Measurements from ENCODE around the gene TP53I11. TPM values are rescaled to one million over a fixed set of nuclear protein-coding genes. Genes with fewer than 3 reads are reported as not detected.

TP53I11 gene
- total RNA-seq, 1 donor from 2014 or later = 96.8 TPM

DNA sequence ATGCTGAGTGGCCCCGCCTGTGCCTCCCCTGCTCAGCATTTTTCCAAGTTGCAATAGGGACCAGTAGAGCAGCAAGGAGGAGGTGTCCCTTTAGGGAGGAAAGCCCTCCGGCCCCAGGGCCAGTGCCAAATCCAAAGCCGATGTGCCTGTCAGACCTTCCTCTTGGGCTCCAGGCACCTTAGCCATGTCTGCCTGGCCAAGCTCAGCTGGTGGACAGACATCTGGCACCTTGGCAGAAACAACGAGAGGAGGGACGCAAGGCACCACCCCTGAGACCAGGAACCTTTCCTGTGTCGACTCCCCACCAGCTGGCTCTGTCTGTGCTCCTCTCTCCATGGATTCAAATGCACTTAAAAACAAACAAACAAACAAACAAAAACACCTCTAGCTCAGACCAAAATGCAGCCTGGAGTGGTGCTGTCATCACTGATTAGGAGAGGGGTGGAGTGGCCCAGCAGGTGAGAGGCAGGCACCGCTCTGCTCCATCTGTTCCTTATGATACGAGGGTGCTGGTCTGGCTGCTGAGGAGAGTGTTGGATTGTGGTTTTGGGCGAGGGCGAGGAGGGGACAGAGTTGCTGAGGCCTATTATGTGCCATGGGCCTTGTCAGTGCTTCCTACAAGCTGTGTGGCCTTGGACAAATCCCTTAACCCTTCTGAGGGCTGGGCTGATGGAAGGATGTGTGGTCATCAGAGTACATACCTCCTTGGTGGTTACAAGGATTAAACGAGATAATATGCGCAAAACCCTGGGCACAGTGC is 46.2 kb downstream of the TP53I11 start:
- Mint-ChIP-seq H3K27ac (ENCODE audit: unreplicated experiment) (no peak overlapping the region), H3K36me3 (ENCODE audit: low read depth, unreplicated experiment) (peaks cover 3% of the 10 kb centered on the region), H3K4me3 (ENCODE audit: unreplicated experiment) (no peak overlapping the region), H3K27me3 (ENCODE audit: low read depth, unreplicated experiment) (peaks cover 49% of the 10 kb centered on the region), H3K9me3 (ENCODE audit: unreplicated experiment) (peaks cover 7% of the 10 kb centered on the region), H3K4me1 (ENCODE audit: low read depth, unreplicated experiment) (peaks cover 3% of the 10 kb centered on the region)
- no peak for DNase-seq (ENCODE audit: low read depth)
- Histone ChIP-seq H3K4me2 (ENCODE audit: low read length) (no peak overlapping the region), H4K20me1 (ENCODE audit: insufficient read depth, low read length) (no peaks in the 10 kb centered on the region), H3K79me2 (ENCODE audit: insufficient read depth, low read length) (no peaks in the 10 kb centered on the region), H3K27me3 (ENCODE audit: insufficient read depth, low read length) (peaks cover 29% of the 10 kb centered on the region), H3K9ac (ENCODE audit: low read length) (no peak overlapping the region), H3K9me3 (ENCODE audit: insufficient read depth, low read depth, low read length) (no peaks in the 10 kb centered on the region), H3K4me1 (ENCODE audit: insufficient read depth, low read length) (no peaks in the 10 kb centered on the region), H3K4me3 (ENCODE audit: insufficient read depth, low read depth, low read length) (no peak overlapping the region), H2AFZ (ENCODE audit: low read depth, low read length) (no peak overlapping the region), H3K36me3 (ENCODE audit: insufficient read depth, low read length) (no peaks in the 10 kb centered on the region), H3K27ac (ENCODE audit: low read depth, low read length) (no peak overlapping the region)
- FAIRE-seq = no peak
- TF ChIP-seq EZH2 (IDR thresholded peaks at IDR 0.05; ENCODE audit: insufficient read depth, low read length) (no peak), CTCF (IDR thresholded peaks at IDR 0.05; ENCODE audit: insufficient read depth, low read depth, low read length) (no peak)

DNA sequence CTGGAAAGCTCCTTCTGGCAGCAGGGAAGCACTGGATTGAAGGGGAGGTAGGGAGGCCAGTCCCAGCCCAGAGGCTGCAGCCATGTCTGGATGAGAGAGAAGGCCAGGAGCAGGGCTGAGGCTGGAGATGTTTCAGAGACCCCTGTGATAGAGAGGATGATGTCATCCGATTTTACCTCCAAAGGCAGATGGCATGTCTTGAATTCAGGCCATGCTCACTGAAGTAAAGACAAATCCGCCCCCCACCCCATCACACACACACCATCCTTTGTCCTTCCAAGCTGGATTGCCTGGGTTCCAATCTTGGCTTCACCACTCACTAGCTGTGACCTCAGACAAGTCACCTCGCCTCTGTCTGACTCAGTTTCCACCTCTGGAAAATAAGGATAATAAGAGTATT is 47.2 kb downstream of the TP53I11 start:
- no peaks in the 10 kb centered on the region for H4K20me1 ChIP-seq (ENCODE audit: insufficient read depth, low read length)
- Mint-ChIP-seq H3K27me3 (ENCODE audit: low read depth, unreplicated experiment) (peaks cover 53% of the 10 kb centered on the region), H3K9me3 (ENCODE audit: unreplicated experiment) (peaks cover 12% of the 10 kb centered on the region), H3K4me1 (ENCODE audit: low read depth, unreplicated experiment) (peaks cover 3% of the 10 kb centered on the region), H3K36me3 (ENCODE audit: low read depth, unreplicated experiment) (peaks cover 7% of the 10 kb centered on the region), H3K4me3 (ENCODE audit: unreplicated experiment) (no peak overlapping the region), H3K27ac (ENCODE audit: unreplicated experiment) (no peak overlapping the region)
- TF ChIP-seq CTCF (IDR thresholded peaks at IDR 0.05; ENCODE audit: insufficient read depth, low read depth, low read length) (no peak), EZH2 (IDR thresholded peaks at IDR 0.05; ENCODE audit: insufficient read depth, low read length) (no peak)
- H3K4me1 ChIP-seq (ENCODE audit: insufficient read depth, low read length) = no peaks in the 10 kb centered on the region
- H3K4me2 ChIP-seq (ENCODE audit: low read length) = no peak overlapping the region
- no peak overlapping the region for H2AFZ ChIP-seq (ENCODE audit: low read depth, low read length)
- no peaks in the 10 kb centered on the region for H3K36me3 ChIP-seq (ENCODE audit: insufficient read depth, low read length)
- DNase-seq (ENCODE audit: low read depth) (no peak), FAIRE-seq (no peak)
- peaks cover 4% of the 10 kb centered on the region for H3K9me3 ChIP-seq (ENCODE audit: insufficient read depth, low read depth, low read length)
- no peak overlapping the region for H3K9ac ChIP-seq (ENCODE audit: low read length)
- no peak overlapping the region for H3K27ac ChIP-seq (ENCODE audit: low read depth, low read length)
- H3K27me3 ChIP-seq (ENCODE audit: insufficient read depth, low read length) = peaks cover 25% of the 10 kb centered on the region
- no peaks in the 10 kb centered on the region for H3K79me2 ChIP-seq (ENCODE audit: insufficient read depth, low read length)
- H3K4me3 ChIP-seq (ENCODE audit: insufficient read depth, low read depth, low read length) = no peak overlapping the region

DNA sequence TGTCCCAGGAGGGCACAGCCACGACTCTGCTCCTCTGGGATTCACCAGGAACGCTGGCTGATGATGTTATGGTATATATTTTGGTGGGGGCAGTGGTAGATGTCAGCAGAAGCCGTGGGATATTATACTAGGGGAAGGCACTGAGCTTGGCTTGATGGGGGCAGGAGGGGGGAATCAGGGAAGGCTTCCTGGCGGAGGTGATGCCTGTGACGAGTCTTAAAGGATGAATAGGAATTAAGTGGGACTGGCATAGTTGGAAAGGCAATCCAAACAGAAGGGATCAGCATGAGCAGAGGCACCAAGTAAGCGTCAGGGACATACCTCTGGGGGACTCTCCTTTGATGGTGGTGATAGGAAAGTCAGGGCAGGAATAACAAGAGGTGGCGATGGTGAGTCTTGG is 47.6 kb downstream of the TP53I11 start:
- Histone ChIP-seq H3K9me3 (ENCODE audit: insufficient read depth, low read depth, low read length) (peaks cover 4% of the 10 kb centered on the region), H3K79me2 (ENCODE audit: insufficient read depth, low read length) (no peaks in the 10 kb centered on the region), H3K27ac (ENCODE audit: low read depth, low read length) (no peak overlapping the region), H3K4me1 (ENCODE audit: insufficient read depth, low read length) (no peaks in the 10 kb centered on the region), H3K36me3 (ENCODE audit: insufficient read depth, low read length) (no peaks in the 10 kb centered on the region), H3K27me3 (ENCODE audit: insufficient read depth, low read length) (peaks cover 29% of the 10 kb centered on the region), H2AFZ (ENCODE audit: low read depth, low read length) (no peak overlapping the region), H3K4me2 (ENCODE audit: low read length) (no peak overlapping the region), H3K9ac (ENCODE audit: low read length) (no peak overlapping the region), H3K4me3 (ENCODE audit: insufficient read depth, low read depth, low read length) (no peak overlapping the region), H4K20me1 (ENCODE audit: insufficient read depth, low read length) (no peaks in the 10 kb centered on the region)
- Mint-ChIP-seq H3K36me3 (ENCODE audit: low read depth, unreplicated experiment) (peaks cover 8% of the 10 kb centered on the region), H3K9me3 (ENCODE audit: unreplicated experiment) (peaks cover 12% of the 10 kb centered on the region), H3K4me3 (ENCODE audit: unreplicated experiment) (no peak overlapping the region), H3K27me3 (ENCODE audit: low read depth, unreplicated experiment) (peaks cover 52% of the 10 kb centered on the region), H3K27ac (ENCODE audit: unreplicated experiment) (no peak overlapping the region), H3K4me1 (ENCODE audit: low read depth, unreplicated experiment) (peaks cover 3% of the 10 kb centered on the region)
- no peak for DNase-seq (ENCODE audit: low read depth)
- no peak for TF ChIP-seq EZH2 (IDR thresholded peaks at IDR 0.05; ENCODE audit: insufficient read depth, low read length)
- TF ChIP-seq CTCF (IDR thresholded peaks at IDR 0.05; ENCODE audit: insufficient read depth, low read depth, low read length) = no peak
- no peak for FAIRE-seq

Data from astrocyte (in vitro differentiated cells and primary cell).